Ishikawa (cell line): ENCODE measurements around the gene GDI2.

ENCODE experiments used
- CEBPB ChIP-seq: IDR thresholded peaks from 2 replicates; pipeline ENCODE4 v1.6.1; 2012
- CREB1 ChIP-seq: IDR thresholded peaks from 2 replicates; pipeline ENCODE4 v1.6.1; 2012; ENCODE audit warnings: low read depth
- EGR1 ChIP-seq: IDR thresholded peaks from 2 replicates; pipeline ENCODE4 v1.6.1; 2012
- EP300 ChIP-seq: IDR thresholded peaks from 2 replicates; pipeline ENCODE4 v1.6.1; 2012; ENCODE audit warnings: borderline replicate concordance
- FOXM1 ChIP-seq: IDR thresholded peaks from 2 replicates; pipeline ENCODE4 v1.6.1; 2012; ENCODE audit warnings: low read depth, borderline replicate concordance
- MAX ChIP-seq: IDR thresholded peaks from 2 replicates; pipeline ENCODE4 v1.6.1; 2012
- NFIC ChIP-seq: IDR thresholded peaks from 2 replicates; pipeline ENCODE4 v1.6.1; 2012
- RAD21 ChIP-seq: IDR thresholded peaks from 2 replicates; pipeline ENCODE4 v1.6.1; 2012; ENCODE audit warnings: low read depth
- REST ChIP-seq: IDR thresholded peaks from 2 replicates; pipeline ENCODE4 v1.6.1; 2012; ENCODE audit warnings: low read depth, mild to moderate bottlenecking
- TAF1 ChIP-seq: IDR thresholded peaks from 2 replicates; pipeline ENCODE4 v1.6.1; 2012; ENCODE audit warnings: low read depth, mild to moderate bottlenecking
- TCF12 ChIP-seq: IDR thresholded peaks from 2 replicates; pipeline ENCODE4 v1.6.1; 2012; ENCODE audit warnings: low read depth
- TEAD4 ChIP-seq: IDR thresholded peaks from 2 replicates; pipeline ENCODE4 v1.6.1; 2012
- USF1 ChIP-seq: IDR thresholded peaks from 2 replicates; pipeline ENCODE4 v1.6.1; 2012
- YY1 ChIP-seq: IDR thresholded peaks from 2 replicates; pipeline ENCODE4 v1.6.1; 2012; ENCODE audit warnings: low read depth
- ZBTB7A ChIP-seq: IDR thresholded peaks from 2 replicates; pipeline ENCODE4 v1.6.1; 2012; ENCODE audit warnings: low read depth

Gene GDI2

GRCh38 chr10:5804386-5804785, 8.8 kb downstream of the GDI2 start:
- TF ChIP-seq MAX: no peak

GRCh38 chr10:5800782-5801181, 12.5 kb downstream of the GDI2 start:
- TF ChIP-seq TCF12 (no peak), MAX (no peak), FOXM1 (no peak), NFIC (no peak), RAD21 (no peak), TAF1 (no peak), CREB1 (no peak), ZBTB7A (no peak), REST (no peak)

GRCh38 chr10:5794236-5794635, 19.0 kb downstream of the GDI2 start:
- TF ChIP-seq ZBTB7A: no peak
- TF ChIP-seq EGR1: no peak
- no peak for TF ChIP-seq USF1
- no peak for TF ChIP-seq RAD21
- TF ChIP-seq CREB1: no peak
- TF ChIP-seq TEAD4: no peak
- TF ChIP-seq YY1: no peak
- no peak for TF ChIP-seq REST
- TF ChIP-seq CEBPB: no peak
- no peak for TF ChIP-seq MAX
- TF ChIP-seq FOXM1: no peak
- TF ChIP-seq TAF1: no peak
- TF ChIP-seq EP300: no peak
- TF ChIP-seq TCF12: no peak
- TF ChIP-seq NFIC: no peak

- TF ChIP-seq TCF12 (no peak), CEBPB (no peak), EGR1 (no peak), MAX (no peak), USF1 (no peak), ZBTB7A (no peak), TEAD4 (no peak), EP300 (no peak), NFIC (no peak), RAD21 (no peak), REST (no peak), YY1 (no peak), FOXM1 (no peak), TAF1 (no peak), CREB1 (no peak)
Observed at GRCh38 chr10:5789626-5790025, 23.6 kb downstream of the GDI2 start.

GRCh38 chr10:5788969-5789368, 24.3 kb downstream of the GDI2 start:
- no peak for TF ChIP-seq RAD21
- TF ChIP-seq TAF1: no peak
- no peak for TF ChIP-seq CREB1
- no peak for TF ChIP-seq REST
- no peak for TF ChIP-seq ZBTB7A
